ENCODE results near the gene KRTAP5-11. TPM values are rescaled to one million over a fixed set of nuclear protein-coding genes. Genes with fewer than 3 reads are reported as not detected.
"Not testable (repeated sequence)": the region's sequence is repeated elsewhere in the genome, so short reads cannot be mapped to it uniquely, and the experiment has no call there.

KRTAP5-11 gene
- total RNA-seq, 1 donor from 2014 or later = not detected

DNA sequence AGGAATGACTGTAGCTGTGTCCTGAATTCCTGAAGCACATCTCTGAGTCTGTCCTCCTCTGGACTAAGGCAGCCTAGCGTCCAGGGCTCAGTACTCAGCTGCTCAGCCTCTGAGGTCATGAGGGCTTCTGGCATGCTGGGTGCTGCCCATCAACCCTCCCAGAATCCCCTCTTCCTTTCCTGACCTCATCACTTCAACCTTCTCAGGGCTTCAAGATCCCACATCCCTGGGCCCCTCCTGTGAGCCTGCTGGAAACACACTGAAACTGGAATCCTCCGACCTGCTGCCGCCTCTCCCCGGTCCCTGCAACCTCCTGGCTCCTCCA, 44.0 kb downstream of the KRTAP5-11 start:
- no peak for DNase-seq (ENCODE audit: low read depth)
- TF ChIP-seq, protein P1, sequence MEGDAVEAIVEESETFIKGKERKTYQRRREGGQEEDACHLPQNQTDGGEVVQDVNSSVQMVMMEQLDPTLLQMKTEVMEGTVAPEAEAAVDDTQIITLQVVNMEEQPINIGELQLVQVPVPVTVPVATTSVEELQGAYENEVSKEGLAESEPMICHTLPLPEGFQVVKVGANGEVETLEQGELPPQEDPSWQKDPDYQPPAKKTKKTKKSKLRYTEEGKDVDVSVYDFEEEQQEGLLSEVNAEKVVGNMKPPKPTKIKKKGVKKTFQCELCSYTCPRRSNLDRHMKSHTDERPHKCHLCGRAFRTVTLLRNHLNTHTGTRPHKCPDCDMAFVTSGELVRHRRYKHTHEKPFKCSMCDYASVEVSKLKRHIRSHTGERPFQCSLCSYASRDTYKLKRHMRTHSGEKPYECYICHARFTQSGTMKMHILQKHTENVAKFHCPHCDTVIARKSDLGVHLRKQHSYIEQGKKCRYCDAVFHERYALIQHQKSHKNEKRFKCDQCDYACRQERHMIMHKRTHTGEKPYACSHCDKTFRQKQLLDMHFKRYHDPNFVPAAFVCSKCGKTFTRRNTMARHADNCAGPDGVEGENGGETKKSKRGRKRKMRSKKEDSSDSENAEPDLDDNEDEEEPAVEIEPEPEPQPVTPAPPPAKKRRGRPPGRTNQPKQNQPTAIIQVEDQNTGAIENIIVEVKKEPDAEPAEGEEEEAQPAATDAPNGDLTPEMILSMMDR (conservative IDR thresholded peaks at IDR 0.05; ENCODE audit: low read depth, low read length) = no peak
- no peak overlapping the region for H3K4me3 ChIP-seq (ENCODE audit: low read depth, low read length)

GRCh38 chr11:71537977-71538665, 44.6 kb downstream of the KRTAP5-11 start, which contains the start of gene KRTAP5-8:
TSS of gene KRTAP5-8 (plus strand) at chr11:71538025. CDS start at chr11:71538056, 31 bp downstream.
- H3K4me3 ChIP-seq (ENCODE audit: low read depth, low read length); DNase-seq (ENCODE audit: low read depth): not testable (repeated sequence)

- no peak overlapping the region for H3K4me3 ChIP-seq (ENCODE audit: low read depth, low read length)
- no peak for DNase-seq (ENCODE audit: low read depth)
- TF ChIP-seq, protein P1 (conservative IDR thresholded peaks at IDR 0.05; ENCODE audit: low read depth, low read length) = no peak
Measured at GRCh38 chr11:71537537-71537936, 45.1 kb downstream of the KRTAP5-11 start.

DNA sequence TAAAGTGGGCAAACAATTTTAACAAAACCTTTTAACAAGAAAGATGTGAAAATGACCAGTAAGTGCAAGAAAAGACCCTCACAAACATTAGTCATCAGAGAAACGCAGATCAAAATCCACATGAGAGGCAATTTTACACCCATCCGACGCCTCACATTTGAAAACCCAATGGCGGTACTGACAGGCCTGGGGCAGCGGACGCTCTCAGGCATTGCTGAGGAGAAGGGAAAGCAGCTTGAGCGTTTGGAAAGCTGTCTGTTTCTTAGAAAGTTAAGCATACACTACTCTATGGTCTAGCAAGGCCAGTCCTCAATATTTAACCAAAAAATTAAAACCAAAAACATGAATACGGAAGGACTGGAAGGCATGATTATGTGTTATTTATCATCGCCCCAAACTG, 46.9 kb downstream of the KRTAP5-11 start:
- DNase-seq (ENCODE audit: low read depth) = no peak
- TF ChIP-seq, protein P1 (conservative IDR thresholded peaks at IDR 0.05; ENCODE audit: low read depth, low read length) = no peak
- no peak overlapping the region for H3K4me3 ChIP-seq (ENCODE audit: low read depth, low read length)

DNA sequence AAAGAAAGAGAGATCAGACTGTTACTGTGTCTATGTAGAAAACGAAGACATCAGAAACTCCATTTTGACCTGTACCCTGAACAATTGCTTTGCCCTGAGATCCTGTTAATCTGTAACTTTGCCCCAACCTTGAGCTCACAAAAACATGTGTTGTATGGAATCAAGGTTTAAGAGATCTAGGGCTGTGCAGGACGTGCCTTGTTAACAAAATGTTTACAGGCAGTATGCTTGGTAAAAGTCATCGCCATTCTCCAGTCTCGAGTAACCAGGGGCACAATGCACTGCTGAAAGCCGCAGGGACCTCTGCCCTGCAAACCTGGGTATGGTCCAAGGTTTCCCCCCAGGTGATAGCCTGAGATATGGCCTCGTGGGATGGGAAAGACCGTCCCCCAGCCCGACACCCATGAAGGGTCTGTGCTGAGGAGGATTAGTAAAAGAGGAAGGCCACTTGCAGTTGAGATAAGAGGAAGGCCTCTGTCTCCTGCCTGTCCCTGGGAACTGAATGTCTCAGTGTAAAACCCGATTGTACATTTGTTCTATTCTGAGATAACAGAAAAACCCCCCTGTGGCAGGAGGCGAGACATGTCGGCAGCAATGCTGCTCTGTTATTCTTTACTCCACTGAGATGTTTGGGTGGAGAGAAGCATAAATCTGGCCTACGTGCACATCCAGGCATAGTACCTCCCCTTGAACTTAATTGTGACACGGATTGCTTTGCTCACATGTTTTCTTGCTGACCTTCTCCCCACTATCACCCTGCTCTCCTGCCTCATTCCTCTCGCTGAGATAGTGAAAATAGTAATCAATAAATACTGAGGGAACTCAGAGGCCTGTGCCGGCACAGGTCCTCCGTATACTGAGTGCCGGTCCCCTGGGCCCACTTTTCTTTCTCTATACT, 47.7 kb downstream of the KRTAP5-11 start:
- not testable (repeated sequence) for DNase-seq (ENCODE audit: low read depth)

DNA sequence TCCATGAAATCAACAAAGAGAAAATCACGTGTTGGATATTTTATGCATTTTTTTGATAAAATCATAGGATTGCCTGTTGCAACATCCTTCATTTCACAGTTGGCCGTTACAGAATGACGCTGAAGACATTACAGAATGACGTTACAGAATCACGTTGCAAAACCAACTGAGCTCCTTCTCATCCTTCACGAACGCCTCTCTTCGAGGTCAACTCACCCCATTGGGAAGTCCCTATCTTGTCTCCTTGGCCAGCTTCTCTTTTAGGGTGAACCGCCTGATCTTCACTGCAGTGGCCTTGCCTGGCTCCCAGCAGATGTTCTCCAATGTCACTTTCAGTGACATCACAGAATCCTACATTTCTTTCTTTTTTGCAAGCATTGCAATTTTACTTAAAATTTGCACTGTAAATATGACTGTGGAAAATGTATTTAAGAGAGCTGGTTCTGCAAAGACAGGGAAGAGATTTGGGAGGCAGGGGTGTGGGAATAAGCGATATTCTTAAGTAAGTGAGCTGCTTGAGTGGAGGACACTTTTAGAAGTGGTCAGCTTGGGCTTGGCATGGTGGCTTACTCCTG, 50.6 kb downstream of the KRTAP5-11 start:
- TF ChIP-seq, protein P1 (conservative IDR thresholded peaks at IDR 0.05; ENCODE audit: low read depth, low read length) = no peak
- H3K4me3 ChIP-seq (ENCODE audit: low read depth, low read length) = no peak overlapping the region
- no peak for DNase-seq (ENCODE audit: low read depth)

More for the DNA sequence above, 47.7 kb downstream of the KRTAP5-11 start:
- H3K4me3 ChIP-seq (ENCODE audit: low read depth, low read length) = not testable (repeated sequence)

Other genes with a start within 250 kb of the KRTAP5-11 start
- gene DHCR7, start 134.5 kb downstream of the KRTAP5-11 start, total RNA-seq = 32.3 and 124 TPM in 2 replicates
- 43.8 and 72.8 TPM in 2 replicates for gene NADSYN1, start 129.7 kb downstream of the KRTAP5-11 start, total RNA-seq
- not detected in 2 replicates for gene KRTAP5-7, start 55.6 kb downstream of the KRTAP5-11 start, total RNA-seq
- not detected in 2 replicates for gene KRTAP5-8, start 44.9 kb downstream of the KRTAP5-11 start, total RNA-seq
- gene KRTAP5-9, start 34.5 kb downstream of the KRTAP5-11 start, total RNA-seq = not detected in 2 replicates
- not detected in 2 replicates for gene KRTAP5-10, start 17.3 kb downstream of the KRTAP5-11 start, total RNA-seq